ENCODE measurements around the gene CELF2.

CELF2 gene

DNA sequence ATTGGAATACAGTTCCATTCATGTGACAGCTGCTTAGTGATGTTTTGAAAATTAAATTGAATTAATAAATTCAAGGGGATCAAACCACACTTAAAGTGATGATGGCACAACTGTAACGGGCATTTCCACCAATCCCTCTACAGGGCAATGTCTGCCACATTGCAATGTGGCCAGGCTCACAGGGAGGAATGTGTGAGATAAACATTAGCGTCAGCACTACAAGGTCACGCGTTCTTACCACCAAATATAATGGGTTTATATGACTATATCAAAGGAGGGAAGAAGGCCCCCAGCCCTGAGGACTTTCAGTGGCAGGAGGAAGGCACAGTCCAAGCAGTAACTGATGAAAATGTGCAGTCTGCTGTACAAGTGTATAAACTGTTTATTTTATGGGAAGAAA, 31.1 kb upstream of the CELF2 start (continued):
- TF ChIP-seq, protein P1, sequence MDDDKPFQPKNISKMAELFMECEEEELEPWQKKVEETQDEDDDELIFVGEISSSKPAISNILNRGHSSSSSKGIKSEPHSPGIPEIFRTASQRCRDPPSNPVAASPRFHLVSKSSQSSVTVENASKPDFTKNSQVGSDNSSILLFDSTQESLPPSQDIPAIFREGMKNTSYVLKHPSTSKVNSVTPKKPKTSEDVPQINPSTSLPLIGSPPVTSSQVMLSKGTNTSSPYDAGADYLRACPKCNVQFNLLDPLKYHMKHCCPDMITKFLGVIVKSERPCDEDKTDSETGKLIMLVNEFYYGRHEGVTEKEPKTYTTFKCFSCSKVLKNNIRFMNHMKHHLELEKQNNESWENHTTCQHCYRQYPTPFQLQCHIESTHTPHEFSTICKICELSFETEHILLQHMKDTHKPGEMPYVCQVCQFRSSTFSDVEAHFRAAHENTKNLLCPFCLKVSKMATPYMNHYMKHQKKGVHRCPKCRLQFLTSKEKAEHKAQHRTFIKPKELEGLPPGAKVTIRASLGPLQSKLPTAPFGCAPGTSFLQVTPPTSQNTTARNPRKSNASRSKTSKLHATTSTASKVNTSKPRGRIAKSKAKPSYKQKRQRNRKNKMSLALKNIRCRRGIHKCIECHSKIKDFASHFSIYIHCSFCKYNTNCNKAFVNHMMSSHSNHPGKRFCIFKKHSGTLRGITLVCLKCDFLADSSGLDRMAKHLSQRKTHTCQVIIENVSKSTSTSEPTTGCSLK (tag by site-specific recombination; IDR thresholded peaks at IDR 0.05): no peak
- no peak for TF ChIP-seq ZNF146 (tag by site-specific recombination; IDR thresholded peaks at IDR 0.05)
- TF ChIP-seq, protein P2, sequence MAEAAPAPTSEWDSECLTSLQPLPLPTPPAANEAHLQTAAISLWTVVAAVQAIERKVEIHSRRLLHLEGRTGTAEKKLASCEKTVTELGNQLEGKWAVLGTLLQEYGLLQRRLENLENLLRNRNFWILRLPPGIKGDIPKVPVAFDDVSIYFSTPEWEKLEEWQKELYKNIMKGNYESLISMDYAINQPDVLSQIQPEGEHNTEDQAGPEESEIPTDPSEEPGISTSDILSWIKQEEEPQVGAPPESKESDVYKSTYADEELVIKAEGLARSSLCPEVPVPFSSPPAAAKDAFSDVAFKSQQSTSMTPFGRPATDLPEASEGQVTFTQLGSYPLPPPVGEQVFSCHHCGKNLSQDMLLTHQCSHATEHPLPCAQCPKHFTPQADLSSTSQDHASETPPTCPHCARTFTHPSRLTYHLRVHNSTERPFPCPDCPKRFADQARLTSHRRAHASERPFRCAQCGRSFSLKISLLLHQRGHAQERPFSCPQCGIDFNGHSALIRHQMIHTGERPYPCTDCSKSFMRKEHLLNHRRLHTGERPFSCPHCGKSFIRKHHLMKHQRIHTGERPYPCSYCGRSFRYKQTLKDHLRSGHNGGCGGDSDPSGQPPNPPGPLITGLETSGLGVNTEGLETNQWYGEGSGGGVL (tag by site-specific recombination; IDR thresholded peaks at IDR 0.05): no peak
- TF ChIP-seq, protein P3, sequence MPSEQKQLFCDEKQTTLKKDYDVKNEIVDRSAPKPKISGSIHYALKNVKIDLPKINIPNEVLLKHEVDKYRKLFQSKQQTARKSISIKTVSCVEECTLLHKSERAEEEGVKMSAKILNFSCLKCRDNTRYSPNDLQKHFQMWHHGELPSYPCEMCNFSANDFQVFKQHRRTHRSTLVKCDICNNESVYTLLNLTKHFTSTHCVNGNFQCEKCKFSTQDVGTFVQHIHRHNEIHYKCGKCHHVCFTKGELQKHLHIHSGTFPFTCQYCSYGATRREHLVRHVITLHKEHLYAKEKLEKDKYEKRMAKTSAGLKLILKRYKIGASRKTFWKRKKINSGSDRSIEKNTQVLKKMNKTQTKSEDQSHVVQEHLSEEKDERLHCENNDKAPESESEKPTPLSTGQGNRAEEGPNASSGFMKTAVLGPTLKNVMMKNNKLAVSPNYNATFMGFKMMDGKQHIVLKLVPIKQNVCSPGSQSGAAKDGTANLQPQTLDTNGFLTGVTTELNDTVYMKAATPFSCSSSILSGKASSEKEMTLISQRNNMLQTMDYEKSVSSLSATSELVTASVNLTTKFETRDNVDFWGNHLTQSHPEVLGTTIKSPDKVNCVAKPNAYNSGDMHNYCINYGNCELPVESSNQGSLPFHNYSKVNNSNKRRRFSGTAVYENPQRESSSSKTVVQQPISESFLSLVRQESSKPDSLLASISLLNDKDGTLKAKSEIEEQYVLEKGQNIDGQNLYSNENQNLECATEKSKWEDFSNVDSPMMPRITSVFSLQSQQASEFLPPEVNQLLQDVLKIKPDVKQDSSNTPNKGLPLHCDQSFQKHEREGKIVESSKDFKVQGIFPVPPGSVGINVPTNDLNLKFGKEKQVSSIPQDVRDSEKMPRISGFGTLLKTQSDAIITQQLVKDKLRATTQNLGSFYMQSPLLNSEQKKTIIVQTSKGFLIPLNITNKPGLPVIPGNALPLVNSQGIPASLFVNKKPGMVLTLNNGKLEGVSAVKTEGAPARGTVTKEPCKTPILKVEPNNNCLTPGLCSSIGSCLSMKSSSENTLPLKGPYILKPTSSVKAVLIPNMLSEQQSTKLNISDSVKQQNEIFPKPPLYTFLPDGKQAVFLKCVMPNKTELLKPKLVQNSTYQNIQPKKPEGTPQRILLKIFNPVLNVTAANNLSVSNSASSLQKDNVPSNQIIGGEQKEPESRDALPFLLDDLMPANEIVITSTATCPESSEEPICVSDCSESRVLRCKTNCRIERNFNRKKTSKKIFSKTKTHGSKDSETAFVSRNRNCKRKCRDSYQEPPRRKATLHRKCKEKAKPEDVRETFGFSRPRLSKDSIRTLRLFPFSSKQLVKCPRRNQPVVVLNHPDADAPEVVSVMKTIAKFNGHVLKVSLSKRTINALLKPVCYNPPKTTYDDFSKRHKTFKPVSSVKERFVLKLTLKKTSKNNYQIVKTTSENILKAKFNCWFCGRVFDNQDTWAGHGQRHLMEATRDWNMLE (tag by site-specific recombination; conservative IDR thresholded peaks at IDR 0.05; ENCODE audit: low read depth): no peak
- TF ChIP-seq, protein P4, sequence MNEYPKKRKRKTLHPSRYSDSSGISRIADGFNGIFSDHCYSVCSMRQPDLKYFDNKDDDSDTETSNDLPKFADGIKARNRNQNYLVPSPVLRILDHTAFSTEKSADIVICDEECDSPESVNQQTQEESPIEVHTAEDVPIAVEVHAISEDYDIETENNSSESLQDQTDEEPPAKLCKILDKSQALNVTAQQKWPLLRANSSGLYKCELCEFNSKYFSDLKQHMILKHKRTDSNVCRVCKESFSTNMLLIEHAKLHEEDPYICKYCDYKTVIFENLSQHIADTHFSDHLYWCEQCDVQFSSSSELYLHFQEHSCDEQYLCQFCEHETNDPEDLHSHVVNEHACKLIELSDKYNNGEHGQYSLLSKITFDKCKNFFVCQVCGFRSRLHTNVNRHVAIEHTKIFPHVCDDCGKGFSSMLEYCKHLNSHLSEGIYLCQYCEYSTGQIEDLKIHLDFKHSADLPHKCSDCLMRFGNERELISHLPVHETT (tag by site-specific recombination; IDR thresholded peaks at IDR 0.05): no peak
- no peak for TF ChIP-seq IKZF3 (tag by site-specific recombination; IDR thresholded peaks at IDR 0.05)

DNA sequence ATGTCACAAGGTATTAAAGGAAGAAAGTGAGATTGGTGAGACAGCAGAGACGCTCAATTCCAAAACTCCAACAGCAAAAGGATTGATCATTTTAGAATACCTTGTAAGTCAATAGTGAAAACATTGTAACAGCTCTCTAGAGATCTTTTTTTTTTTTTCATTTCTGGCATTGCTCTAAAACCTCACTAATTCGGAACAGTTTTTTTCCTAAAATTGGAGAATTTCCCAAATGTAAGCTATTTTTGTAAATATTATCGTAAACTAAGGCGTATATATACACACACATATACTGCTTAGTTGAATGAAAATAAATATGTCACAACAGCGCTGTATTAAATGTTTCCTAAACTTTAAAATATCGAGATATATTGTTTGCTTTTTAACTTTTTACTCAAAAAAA, 30.6 kb upstream of the CELF2 start:
- ChIA-PET CTCF (no interaction called here), POLR2A (no interaction called here)
- Histone ChIP-seq H3K4me3 (ENCODE audit: low read depth, low read length) (no peak overlapping the region), H3K9me3 (ENCODE audit: control insufficient read depth, insufficient read depth, low read depth, low read length) (no peaks in the 10 kb centered on the region), H3K27ac (ENCODE audit: extremely low read depth, low read depth, low read length) (no peak overlapping the region), H3K4me1 (ENCODE audit: control insufficient read depth, insufficient read depth, low read length) (peaks cover 13% of the 10 kb centered on the region), H3K36me3 (ENCODE audit: control insufficient read depth in 2 of 2, insufficient read depth in 1 of 2, low read length in 2 of 2) (no peaks in the 10 kb centered on the region)
- TF ChIP-seq ZNF654 (tag by site-specific recombination; IDR thresholded peaks at IDR 0.05; ENCODE audit: low read depth) (no peak), WT1 (tag by site-specific recombination; IDR thresholded peaks at IDR 0.05) (no peak), ZIC2 (tag by site-specific recombination; IDR thresholded peaks at IDR 0.05) (no peak), ZNF114 (tag by site-specific recombination; IDR thresholded peaks at IDR 0.05) (no peak), ZNF48 (tag by site-specific recombination; IDR thresholded peaks at IDR 0.05) (no peak), ZNF561 (tag by site-specific recombination; IDR thresholded peaks at IDR 0.05; ENCODE audit: borderline replicate concordance) (no peak)
- TF ChIP-seq, protein P5, sequence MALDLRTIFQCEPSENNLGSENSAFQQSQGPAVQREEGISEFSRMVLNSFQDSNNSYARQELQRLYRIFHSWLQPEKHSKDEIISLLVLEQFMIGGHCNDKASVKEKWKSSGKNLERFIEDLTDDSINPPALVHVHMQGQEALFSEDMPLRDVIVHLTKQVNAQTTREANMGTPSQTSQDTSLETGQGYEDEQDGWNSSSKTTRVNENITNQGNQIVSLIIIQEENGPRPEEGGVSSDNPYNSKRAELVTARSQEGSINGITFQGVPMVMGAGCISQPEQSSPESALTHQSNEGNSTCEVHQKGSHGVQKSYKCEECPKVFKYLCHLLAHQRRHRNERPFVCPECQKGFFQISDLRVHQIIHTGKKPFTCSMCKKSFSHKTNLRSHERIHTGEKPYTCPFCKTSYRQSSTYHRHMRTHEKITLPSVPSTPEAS (tag by site-specific recombination; IDR thresholded peaks at IDR 0.05): no peak
